ENCODE results near the gene PLAC1.

- TF ChIP-seq RAD21 (IDR thresholded peaks at IDR 0.05; ENCODE audit: low read depth) (no peak), CTCF (IDR thresholded peaks at IDR 0.05 in 2 of 3, conservative IDR thresholded peaks at IDR 0.05 in 1 of 3; ENCODE audit: borderline replicate concordance in 1 of 3, insufficient read depth in 1 of 3, low read depth in 2 of 3, low read length in 2 of 3) (no peak), TCF7L2 (IDR thresholded peaks at IDR 0.05; ENCODE audit: borderline replicate concordance, extremely low read depth, insufficient read depth, insufficient read length) (no peak), REST (IDR thresholded peaks at IDR 0.05; ENCODE audit: low read depth) (no peak), ZNF274 (IDR thresholded peaks at IDR 0.05; ENCODE audit: low read depth, low read length) (no peak), EZH2 (IDR thresholded peaks at IDR 0.05) (no peak)
- TF ChIP-seq, protein P1, sequence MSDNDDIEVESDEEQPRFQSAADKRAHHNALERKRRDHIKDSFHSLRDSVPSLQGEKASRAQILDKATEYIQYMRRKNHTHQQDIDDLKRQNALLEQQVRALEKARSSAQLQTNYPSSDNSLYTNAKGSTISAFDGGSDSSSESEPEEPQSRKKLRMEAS (IDR thresholded peaks at IDR 0.05), result no peak
Observed at GRCh38 chrX:134695999-134696398, 37.7 kb upstream of the PLAC1 start.
